Measurements from ENCODE around the gene ATE1. TPM values are rescaled to one million over a fixed set of nuclear protein-coding genes. Genes with fewer than 3 reads are reported as not detected.

The ATE1 gene
- total RNA-seq, 1 donor from 2014 or later: 34.6 TPM

DNA sequence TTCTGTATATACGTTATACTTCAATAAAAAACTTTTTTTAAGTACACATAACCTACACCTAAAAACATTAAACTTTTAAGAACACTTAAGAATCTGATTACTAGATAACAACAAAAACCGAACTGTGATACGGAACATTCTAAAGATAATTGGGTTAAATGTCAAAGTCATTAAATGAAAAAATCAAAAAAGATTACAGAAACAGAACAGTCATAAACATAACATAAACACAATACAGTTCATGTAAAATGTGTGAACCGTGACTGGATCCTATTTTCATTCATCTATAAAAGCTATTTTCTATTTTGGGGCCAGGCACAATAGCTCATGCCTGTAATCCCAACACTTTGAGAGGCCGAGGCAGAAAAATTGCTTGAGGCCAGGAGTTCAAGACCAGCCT lies 38.6 kb downstream of the ATE1 start:
- ATAC-seq (ENCODE audit: poor library complexity) (no peak), DNase-seq (no peak)
- intact Hi-C loops (cut with DNase I): no loop called here

- DNase-seq (no peak), ATAC-seq (ENCODE audit: poor library complexity) (peak; percentile 64)
- intact Hi-C loops (cut with DNase I): no loop called here
These were observed 40.7 kb downstream of the ATE1 start for GRCh38 chr10:121886997-121887622.

GRCh38 chr10:121886181-121886580 lies 41.6 kb downstream of the ATE1 start:
- intact Hi-C loops (cut with DNase I): no loop called here
- ATAC-seq (ENCODE audit: poor library complexity) (no peak), DNase-seq (no peak)

- intact Hi-C loops (cut with DNase I): no loop called here
- peak; percentile 45 for ATAC-seq (ENCODE audit: poor library complexity)
These were observed 46.9 kb downstream of the ATE1 start for GRCh38 chr10:121880895-121881294.

GRCh38 chr10:121879476-121879875 lies 48.4 kb downstream of the ATE1 start:
- intact Hi-C loops (cut with DNase I): no loop called here
- DNase-seq: no peak
- no peak for ATAC-seq (ENCODE audit: poor library complexity)

More at GRCh38 chr10:121880895-121881294, 46.9 kb downstream of the ATE1 start:
- no peak for DNase-seq

- intact Hi-C loops (cut with DNase I): no loop called here
- no peak for ATAC-seq (ENCODE audit: poor library complexity)
- DNase-seq: no peak
These were observed 54.6 kb downstream of the ATE1 start for GRCh38 chr10:121873236-121873635.

GRCh38 chr10:121870413-121870812 lies 57.4 kb downstream of the ATE1 start:
- no peak for DNase-seq
- intact Hi-C loops (cut with DNase I): no loop called here

GRCh38 chr10:121865554-121865953 lies 62.3 kb downstream of the ATE1 start:
- intact Hi-C loops (cut with DNase I): no loop called here
- ATAC-seq (ENCODE audit: poor library complexity) (no peak), DNase-seq (no peak)

More at GRCh38 chr10:121870413-121870812, 57.4 kb downstream of the ATE1 start:
- no peak for ATAC-seq (ENCODE audit: poor library complexity)

- ATAC-seq (ENCODE audit: poor library complexity) (no peak), DNase-seq (no peak)
- intact Hi-C loops (cut with DNase I): no loop called here
These were observed 63.2 kb downstream of the ATE1 start for GRCh38 chr10:121864653-121865052.

DNA sequence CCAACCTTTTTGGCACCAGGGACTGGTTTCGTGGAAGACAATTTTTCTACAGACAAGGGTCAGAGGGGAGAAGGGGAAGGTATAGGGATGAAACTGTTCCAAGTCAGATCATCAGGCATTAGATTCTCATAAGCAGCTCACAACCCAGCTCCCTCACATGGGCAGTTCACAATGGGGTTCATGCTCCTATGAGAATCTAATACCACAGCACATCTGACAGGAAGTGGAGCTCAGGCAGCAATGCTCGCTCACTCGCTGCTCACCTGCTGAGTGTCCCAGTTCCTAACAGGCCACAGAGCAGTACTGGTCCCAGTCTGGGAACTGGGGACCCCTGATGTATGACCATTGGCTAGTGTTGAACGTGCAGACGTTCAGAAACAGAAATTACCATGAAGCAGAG lies 63.7 kb downstream of the ATE1 start:
- intact Hi-C loops (cut with DNase I): no loop called here
- ATAC-seq (ENCODE audit: poor library complexity): no peak

GRCh38 chr10:121862649-121863048 lies 65.2 kb downstream of the ATE1 start:
- no peak for DNase-seq
- intact Hi-C loops (cut with DNase I): no loop called here
- no peak for ATAC-seq (ENCODE audit: poor library complexity)

More for the DNA sequence above, 63.7 kb downstream of the ATE1 start:
- DNase-seq: no peak

DNA sequence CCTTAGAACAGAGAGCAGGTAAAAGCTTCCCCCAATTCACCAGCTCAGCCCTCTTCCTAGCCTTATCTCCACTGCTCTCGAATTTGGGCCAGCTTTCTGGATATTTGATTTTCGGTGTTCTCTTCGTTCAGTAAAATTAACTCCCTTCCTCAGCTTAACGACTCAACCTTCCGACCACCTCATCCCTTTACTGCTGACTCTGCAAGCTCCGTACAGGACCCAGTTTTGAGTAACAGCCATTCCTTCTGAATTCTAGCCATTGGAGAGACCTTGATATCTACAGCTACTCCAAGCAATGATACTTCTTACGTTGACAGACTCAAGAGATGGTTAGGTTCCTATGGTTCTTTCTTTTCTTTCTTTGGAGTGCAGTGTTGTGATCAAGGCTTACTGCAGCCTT lies 65.8 kb downstream of the ATE1 start:
- no peak for DNase-seq
- ATAC-seq (ENCODE audit: poor library complexity): no peak
- intact Hi-C loops (cut with DNase I): no loop called here

DNA sequence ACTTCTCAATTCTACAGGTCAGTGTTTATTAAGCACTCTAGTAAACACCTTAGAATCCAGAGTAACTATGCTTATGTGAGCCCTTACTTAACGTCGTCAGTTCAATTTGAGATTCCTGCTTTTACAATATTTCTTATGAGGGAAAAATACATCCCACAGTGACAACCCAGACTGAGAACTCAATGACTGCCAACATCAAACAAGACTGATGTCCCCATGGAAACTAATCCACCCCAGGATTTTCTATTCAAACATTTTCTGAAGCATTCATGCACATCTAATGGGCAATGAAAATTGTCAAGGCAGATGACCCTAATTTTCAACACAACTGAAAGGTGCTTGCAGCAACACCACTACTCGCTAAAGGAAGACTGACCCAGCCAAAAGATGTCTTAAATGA lies 67.0 kb downstream of the ATE1 start:
- ATAC-seq (ENCODE audit: poor library complexity) (no peak), DNase-seq (no peak)
- intact Hi-C loops (cut with DNase I): no loop called here

- intact Hi-C loops (cut with DNase I): no loop called here
- no peak for ATAC-seq (ENCODE audit: poor library complexity)
These were observed 72.9 kb downstream of the ATE1 start for GRCh38 chr10:121854809-121855445.

GRCh38 chr10:121853950-121854349 lies 73.9 kb downstream of the ATE1 start:
- ATAC-seq (ENCODE audit: poor library complexity) (no peak), DNase-seq (no peak)
- intact Hi-C loops (cut with DNase I): no loop called here

More at GRCh38 chr10:121854809-121855445, 72.9 kb downstream of the ATE1 start:
- no peak for DNase-seq

DNA sequence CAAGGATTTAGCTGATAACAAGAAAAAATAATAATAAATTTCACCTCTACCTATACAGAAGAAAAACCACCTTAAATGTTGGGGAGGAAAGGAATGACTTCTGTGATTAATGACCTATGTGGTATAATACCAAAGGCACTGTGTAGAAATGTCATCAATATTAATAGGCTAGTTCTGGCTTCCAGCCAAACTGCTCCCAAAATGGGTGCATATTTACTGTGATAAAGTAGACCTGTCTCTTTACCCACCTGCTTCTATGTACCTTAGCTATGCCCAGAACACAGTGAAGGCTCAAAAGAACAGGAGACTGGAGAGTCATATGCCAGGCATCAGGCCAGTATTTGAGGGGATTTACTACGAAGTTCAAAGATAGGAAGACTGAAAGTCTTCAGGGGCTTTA lies 76.0 kb downstream of the ATE1 start:
- intact Hi-C loops (cut with DNase I): no loop called here
- no peak for DNase-seq
- no peak for ATAC-seq (ENCODE audit: poor library complexity)

- intact Hi-C loops (cut with DNase I): no loop called here
- no peak for DNase-seq
- ATAC-seq (ENCODE audit: poor library complexity): no peak
These were observed 79.7 kb downstream of the ATE1 start for GRCh38 chr10:121848082-121848481.

GRCh38 chr10:121846555-121846954 lies 81.3 kb downstream of the ATE1 start:
- intact Hi-C loops (cut with DNase I): no loop called here
- no peak for ATAC-seq (ENCODE audit: poor library complexity)
- DNase-seq: no peak

- DNase-seq (no peak), ATAC-seq (ENCODE audit: poor library complexity) (no peak)
- intact Hi-C loops (cut with DNase I): no loop called here
These were observed 82.6 kb downstream of the ATE1 start for GRCh38 chr10:121845044-121845784.

GRCh38 chr10:121844537-121844936 lies 83.3 kb downstream of the ATE1 start:
- ATAC-seq (ENCODE audit: poor library complexity) (no peak), DNase-seq (no peak)
- intact Hi-C loops (cut with DNase I): no loop called here
